GM15510 (cell line): Measurements from ENCODE around the gene FOXO1.

ENCODE experiments used
- POLR2A ChIP-seq: IDR thresholded peaks from 3 replicates; pipeline ENCODE4 v1.6.1; 2011; ENCODE audit warnings: borderline replicate concordance; ENCODE audit not compliant: insufficient read length; ENCODE audit errors: extremely low read depth

FOXO1 gene

DNA sequence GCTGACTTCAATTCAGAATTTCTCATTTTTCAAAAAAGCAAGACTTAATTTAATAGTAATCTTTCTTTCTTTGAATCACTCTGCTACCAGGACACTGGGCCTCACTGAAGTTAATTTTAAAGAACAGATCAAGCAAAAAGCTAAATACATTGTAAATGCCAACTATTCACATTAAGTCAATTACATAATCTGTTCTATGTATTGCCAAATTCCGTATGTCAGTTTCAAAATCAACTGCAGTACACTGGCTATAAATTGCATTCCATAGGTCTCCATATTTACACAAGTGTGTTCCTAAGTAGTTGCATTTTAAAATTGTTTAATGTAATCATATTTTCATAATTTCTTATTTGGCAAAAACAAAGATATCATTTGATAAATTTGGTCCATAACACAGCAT, 10.1 kb downstream of the FOXO1 start:
- no peak for TF ChIP-seq POLR2A

DNA sequence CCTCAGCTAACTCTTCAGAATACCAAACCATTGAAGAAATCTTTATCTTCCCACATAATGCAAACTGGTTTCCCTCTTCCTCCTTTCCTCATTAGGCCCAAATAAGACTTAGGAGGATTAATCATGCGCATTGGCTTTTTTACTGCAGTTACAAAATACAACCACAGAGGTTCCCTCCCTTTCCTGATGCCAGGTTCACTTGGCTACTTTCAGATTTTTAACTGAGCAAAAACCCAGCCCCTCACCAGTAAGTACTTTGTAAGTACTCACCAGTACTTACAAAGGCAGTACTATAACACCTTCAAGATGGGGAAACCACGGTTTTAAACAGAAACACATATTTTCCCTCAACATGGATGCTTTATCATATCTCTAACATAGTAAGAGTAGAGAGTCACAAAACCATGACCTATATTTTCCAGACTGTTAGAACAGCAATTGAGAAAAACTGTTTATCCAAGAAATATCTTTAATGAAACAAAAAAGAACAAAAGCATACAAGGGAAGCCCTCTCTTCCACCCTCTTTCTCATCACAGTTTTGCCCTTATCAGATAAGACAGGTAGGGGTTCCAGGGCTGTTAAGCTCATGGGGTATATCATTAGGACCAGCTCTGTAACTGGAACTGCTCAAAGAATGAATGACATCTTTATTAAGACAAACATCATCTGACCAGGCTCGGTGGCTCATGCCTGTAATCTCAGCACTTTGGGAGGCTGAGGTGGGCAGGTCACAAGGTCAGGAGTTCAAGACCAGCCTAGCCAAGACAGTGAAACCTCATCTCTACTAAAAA, 12.7 kb downstream of the FOXO1 start:
- TF ChIP-seq POLR2A = no peak

DNA sequence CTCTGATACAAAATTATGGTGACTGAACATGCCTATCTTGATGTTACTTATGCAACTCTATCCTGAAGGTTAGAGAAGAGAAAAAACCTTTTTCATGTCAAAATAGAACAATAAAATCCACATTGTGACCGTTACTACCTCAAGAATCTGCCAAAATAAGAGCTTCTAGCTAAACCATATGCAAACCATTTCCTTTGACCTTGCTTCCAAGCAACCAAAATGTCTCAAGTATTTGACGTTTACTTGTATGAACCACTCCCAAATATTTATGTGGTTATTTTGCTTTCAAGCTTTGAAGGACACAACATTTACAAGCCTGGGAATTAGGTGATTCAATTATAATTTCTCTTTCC, 13.9 kb downstream of the FOXO1 start:
- TF ChIP-seq POLR2A = no peak

DNA sequence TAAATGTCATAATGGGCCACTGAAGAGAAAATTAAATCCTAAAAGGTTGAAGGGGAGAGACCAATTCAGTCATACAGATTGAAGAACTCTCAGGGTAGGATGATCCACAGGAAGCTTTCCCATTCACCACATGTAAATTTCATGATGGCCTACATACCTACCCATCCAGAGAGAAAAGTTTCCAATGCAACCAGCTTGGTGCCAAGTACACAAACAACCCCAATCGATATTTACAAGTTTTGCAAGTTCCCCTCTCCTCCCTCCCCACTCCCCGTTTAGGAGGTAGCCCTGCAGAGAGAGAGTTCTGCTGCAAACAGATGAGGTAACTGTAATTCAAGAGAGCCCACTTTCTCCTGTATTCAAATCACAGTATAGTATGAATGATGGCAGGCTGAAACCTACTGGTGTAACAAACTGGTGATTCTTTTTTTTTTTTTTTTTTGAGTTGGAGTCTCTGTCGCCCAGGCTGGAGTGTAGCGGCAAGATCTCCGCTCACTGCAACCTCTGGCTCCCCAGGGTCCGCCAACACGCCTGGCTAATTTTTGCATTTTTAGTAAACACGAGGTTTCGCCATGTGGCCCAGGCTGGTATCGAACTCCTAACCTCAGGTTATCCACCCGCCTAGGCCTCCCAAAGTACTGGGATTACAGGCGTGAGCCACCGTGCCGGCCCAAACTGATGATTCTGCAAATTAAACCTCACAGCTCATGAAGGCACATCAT, 14.4 kb downstream of the FOXO1 start:
- no peak for TF ChIP-seq POLR2A

DNA sequence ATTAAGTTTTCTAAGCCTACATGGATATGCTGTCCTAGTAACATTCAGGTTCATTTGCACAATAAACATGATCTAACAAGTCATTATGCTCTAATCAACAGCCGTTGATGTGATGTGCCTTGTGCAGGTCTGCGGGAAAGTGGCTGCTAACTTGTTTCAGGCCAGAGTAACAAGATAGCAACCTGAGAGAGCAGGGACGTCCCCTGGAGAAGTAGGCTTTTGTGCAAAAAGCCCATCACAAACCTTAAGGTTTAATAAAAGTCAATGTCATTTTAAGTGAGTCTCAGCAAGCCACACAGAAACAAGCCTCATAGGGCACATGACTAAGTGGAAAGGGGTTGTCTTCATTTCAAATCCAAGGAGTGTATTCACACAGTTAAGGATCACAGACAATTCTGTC, 17.6 kb downstream of the FOXO1 start:
- no peak for TF ChIP-seq POLR2A

DNA sequence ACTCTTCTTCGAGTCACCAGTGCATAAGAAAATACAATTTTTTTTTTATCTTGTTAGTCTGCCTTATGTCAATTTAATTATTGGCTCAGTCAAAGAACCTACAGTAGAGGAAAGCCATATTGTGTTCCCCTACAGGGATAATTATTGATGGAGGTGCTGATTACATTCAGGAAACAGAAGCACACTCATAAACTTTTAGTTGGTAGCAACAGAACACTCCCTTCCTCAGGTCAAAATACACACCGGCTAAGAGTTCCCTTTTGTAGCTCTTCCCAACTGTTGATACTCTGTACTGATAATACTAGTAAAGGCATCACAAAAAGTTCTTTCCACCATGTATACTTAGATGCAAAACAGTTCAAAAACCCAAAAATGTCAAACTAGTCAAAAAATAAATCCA, 18.4 kb downstream of the FOXO1 start:
- no peak for TF ChIP-seq POLR2A

DNA sequence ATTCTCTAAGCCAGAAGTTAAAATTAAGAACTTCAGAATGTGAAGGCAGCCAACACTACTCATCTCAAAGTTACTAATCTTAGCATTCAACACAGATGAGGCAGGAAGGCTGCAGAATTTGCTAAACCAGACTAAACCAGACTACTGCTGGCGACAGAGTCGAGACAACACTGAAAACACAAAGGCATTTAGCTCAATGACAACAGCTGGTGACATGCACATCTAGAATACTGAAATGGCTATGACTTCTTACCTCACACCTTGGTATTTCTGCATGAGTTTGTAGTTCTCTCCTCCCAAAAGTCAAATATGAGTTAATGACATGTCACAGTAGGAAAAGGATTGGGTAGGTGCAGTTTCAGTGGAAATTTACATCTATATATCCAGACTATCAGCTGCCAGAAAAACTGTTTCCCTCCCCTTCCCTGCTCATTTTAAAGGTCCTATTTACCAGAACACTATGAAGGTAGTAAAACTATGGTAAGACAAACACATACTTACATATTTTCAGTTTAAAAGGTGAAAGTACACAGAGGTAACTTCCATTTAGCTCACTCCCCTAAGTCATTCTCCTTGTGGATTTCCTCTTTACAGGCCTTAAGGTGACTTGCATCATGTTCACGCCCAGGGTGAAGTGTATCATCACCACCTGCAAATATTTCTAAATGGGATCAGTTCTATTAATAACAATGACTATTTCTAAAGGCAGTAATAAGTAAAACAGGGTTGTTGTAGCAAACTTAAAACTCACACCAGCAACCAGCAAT, 21.4 kb downstream of the FOXO1 start:
- no peak for TF ChIP-seq POLR2A

DNA sequence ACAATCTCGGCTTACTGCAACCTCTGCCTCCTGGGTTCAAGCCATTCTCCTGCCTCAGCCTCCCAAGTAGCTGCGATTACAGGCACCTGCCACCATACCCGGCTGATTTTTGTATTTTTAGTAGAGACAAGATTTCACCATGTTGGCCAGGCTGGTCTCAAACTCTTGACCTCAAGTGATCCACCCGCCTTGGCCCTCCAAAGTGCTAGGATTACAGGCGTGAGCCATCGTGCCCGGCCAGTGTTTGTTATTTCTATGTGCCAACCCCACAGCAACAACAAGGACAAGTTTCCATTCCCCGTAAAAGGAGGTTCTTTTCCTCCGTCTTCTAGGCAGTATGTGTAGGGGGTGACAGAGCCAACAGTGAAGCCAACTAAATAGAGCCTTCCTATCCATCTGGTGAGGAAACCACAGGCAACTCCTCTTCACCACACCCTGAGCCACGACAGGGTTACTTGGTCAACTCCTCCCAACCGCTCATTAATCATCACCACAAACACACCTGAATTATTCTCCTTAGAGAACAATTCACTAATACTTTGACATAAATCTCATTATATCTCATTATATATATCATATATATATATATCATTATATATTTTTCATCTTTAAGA, 25.5 kb downstream of the FOXO1 start:
- no peak for TF ChIP-seq POLR2A

DNA sequence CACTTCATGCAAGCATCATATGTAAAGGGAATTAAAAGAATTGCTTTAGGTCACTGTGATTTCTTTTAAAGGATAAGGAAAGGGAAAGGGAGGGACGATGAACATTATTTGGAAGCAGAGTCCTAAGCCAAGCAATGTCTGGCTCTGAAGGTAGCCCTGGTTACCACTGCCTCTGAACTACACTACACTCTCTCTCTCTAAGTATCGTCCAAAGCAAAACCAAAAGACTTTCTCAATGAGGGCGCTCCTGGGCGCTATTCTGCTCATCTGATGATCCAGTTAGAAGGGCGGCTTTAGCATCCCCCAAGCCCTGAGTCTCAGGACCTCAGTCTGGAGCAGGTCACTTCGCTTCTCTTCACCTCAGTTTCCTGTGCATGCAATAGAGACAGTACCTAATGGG, 26.2 kb downstream of the FOXO1 start:
- TF ChIP-seq POLR2A = no peak

DNA sequence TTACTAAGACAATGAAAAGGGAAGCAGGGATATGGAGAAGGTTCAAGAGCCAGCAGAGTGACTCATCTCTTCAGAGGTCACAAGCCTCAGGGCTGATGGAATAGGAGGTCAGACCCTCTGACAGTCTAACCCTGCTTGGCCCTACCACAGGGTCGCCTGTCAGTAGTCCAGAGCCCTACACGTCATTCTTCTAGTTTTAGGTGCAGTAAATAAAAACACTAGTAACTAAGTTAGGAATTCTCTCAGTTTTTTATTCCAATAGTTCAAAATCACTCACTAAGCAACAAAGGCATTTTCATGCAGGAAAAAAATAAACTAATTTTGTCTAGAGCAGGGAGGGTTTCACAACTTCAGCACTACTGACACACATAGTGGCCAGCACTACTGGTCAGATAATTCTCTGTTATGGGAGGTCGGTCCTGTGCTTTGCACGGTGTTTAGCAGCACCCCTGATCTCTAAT, 27.2 kb downstream of the FOXO1 start:
- no peak for TF ChIP-seq POLR2A

DNA sequence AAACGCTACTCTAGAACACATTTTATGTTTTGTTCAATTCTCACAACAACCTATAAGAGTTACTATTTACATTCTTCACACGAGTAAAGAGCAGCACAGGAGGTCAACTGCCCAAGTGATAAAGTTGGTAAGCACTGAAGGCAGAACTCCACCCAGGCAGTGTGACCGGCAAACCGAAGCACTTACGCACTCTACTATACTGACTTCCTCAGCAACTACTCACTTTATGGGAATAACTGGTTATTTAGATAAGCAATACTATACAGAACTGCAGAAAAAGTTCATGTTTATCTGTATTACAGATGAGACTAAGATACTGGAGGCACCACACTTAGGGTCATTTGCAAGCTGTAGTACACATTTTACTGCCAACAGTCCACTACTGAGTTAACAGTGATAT, 28.8 kb downstream of the FOXO1 start:
- no peak for TF ChIP-seq POLR2A

DNA sequence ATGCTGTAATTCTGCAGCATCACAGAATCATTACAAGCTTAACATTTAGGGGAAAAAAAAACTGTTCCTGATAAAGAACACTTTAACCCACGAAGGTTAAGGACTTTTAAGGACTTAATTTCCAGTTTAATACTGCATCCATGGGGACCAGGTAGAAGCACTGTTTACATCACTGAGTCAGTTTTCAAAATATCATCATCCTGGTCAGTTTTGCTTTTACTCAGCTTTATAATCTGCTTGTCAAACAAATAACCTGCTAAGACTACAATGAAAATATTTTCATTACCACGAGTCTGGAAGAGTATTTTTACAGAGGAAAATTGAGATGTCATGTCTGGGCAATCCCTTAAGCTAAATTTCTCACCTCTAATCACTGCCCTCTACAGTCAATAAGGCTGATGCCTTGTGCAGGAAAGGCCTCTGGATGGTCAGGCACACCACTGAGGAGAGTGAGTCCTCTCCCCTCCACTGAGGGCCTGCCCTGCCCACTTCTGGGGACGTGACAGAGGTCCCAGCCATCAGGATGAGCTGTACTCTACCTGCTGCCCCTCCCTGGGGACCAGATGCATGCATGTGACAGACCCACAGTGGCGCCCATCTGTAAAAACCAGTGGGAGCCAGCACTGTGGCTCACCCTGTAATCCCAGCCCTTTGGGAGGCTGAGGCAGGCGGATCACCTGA, 31.0 kb downstream of the FOXO1 start:
- no peak for TF ChIP-seq POLR2A

DNA sequence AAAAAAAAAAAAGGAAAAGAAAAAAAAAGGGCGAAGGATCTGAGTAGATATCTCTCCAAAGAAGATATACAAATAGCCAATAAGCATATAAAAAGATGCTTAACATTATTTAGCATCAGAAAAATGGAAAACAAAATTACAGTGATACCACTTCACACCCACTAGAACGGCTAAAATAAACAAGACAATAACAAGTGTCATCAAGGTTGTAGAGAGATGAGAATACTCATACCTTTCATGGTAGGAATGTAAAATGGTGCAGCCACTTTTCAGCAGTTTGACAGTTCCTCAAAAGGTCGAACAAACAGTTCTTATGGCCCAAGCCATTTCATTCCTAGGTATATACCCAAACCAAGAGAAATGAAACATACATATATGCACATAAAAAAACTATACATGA, 33.5 kb downstream of the FOXO1 start:
- no peak for TF ChIP-seq POLR2A

DNA sequence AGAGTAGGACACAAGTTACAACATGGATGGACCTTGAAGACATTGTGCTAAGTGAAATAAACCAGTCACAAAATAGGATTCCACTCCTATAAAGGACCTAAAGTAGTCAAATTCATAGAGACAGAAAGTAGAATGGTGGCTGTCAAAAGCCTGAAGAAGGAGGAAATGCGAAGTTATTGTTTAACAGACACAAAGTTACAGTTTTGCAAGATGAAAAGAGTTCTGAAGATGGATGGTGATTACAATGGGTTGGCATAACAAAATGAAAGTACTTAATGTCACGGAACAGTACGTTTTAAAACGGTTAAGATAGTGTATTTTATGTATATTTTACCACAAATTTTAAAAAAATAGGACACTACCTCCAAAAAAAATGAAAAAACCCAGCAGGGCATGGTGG, 34.8 kb downstream of the FOXO1 start:
- no peak for TF ChIP-seq POLR2A

DNA sequence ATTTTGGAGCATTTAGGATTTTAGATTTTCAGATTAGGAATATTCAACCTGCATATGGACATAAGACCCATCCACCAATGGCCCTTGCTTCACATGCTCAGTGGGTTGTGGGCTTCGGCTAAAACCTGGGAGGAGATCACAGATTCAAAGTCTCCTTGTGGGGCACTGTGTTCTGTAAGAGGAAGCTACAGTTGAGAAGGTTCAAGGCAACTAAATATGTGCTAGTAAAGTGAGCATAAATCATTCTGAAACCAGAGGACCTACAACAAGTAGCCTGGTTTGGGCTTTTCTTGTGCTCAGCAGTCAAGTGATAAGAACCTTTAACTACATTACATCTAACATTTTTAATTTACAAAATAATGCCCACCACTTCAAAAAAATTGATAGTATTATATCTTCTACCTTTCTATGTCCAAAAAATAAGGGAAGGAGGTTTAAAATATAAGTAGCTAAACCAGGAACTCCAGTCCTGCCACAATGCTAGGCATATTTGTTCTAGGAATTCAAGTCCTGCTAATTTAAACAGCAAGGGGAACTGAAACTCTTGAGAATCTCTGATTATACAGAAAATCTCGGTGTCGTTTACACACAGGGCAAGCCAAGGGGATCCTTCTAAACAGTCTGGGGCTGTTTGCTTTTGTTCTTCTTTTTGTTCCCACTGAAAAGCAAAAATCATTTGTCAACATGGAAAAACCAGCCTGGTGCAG, 36.6 kb downstream of the FOXO1 start:
- no peak for TF ChIP-seq POLR2A

DNA sequence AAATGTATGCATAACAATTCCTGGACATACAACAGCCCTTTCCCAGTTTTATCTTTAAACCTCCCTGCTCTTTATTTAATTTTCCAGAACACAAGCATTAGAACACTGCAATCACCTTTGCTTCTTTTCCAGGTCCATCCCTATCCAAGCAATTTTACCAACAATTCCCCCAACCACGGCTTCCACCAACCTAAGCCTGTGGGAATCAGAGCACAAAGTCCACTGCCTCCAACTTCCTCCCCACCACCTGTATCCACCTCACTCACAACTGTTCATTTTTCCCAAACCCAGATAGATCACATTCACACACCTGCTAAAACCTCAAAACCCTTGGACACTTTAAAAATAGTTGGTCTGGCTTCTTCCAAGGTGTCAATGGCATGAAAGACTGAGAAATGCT, 39.5 kb downstream of the FOXO1 start:
- no peak for TF ChIP-seq POLR2A
